K562 (cell line): Measurements from ENCODE around the gene G6PC2. TPM values are rescaled to one million over a fixed set of nuclear protein-coding genes. Genes with fewer than 3 reads are reported as not detected.

Source experiments
- ARID4B ChIP-seq: sonication (generic); formaldehyde crosslinking; IDR thresholded peaks from 2 replicates; pipeline ENCODE4 v1.8.0; 2022; ENCODE audit warnings: mild to moderate bottlenecking, missing genetic modification reagents
- BRD9 ChIP-seq: fragments of 450-650 bp; IDR thresholded peaks from 2 replicates; pipeline ENCODE4 v1.6.1; 2018; ENCODE audit warnings: low read depth; ENCODE audit not compliant: partially characterized antibody
- E2F4 ChIP-seq: sonication (generic); formaldehyde crosslinking; IDR thresholded peaks from 2 replicates; pipeline ENCODE4 v1.8.0; 2022; ENCODE audit warnings: mild to moderate bottlenecking, low read depth, missing genetic modification reagents
- FOXK2 ChIP-seq, 2 experiments: fragments of 450-650 bp; IDR thresholded peaks in 1 of 2; conservative IDR thresholded peaks in 1 of 2; 2 replicates each; pipeline ENCODE4 v1.6.1; 2016; ENCODE audit warnings: low read depth in 2 of 2, mild to moderate bottlenecking in 1 of 2
- MAFK ChIP-seq: IDR thresholded peaks from 2 replicates; pipeline ENCODE4 v1.6.1; 2011; ENCODE audit warnings: low read length, improper control_type of control experiment
- RAD21 ChIP-seq, 2 experiments: fragments of 250-450 bp in 1 of 2; fragments of 450-650 bp in 1 of 2; sonication (Bioruptor Pico) in 1 of 2; formaldehyde crosslinking in 1 of 2; IDR thresholded peaks in 1 of 2; conservative IDR thresholded peaks in 1 of 2; 2 replicates each; pipeline versions ENCODE4 v1.4.0 to v1.8.0; 2020 to 2022; ENCODE audit warnings: mild to moderate bottlenecking in 2 of 2, moderate library complexity in 1 of 2
- RBM34 ChIP-seq: fragments of 200-400 bp; formaldehyde crosslinking; IDR thresholded peaks from 2 replicates; pipeline ENCODE4 v1.6.1; 2018; ENCODE audit warnings: low read length, borderline replicate concordance; ENCODE audit not compliant: insufficient read depth
- TAF7 ChIP-seq: fragments of 450-650 bp; IDR thresholded peaks from 2 replicates; pipeline ENCODE4 v1.6.1; 2016; ENCODE audit warnings: missing genetic modification characterization, missing compliant biosample characterization
- TBP ChIP-seq: optimal IDR thresholded peaks from 2 replicates; pipeline ENCODE3; 2011; ENCODE audit warnings: low read depth, low read length, improper control_type of control experiment
- ZBED1 ChIP-seq: IDR thresholded peaks from 2 replicates; pipeline ENCODE4 v1.6.1; 2014
- ZNF449 ChIP-seq: fragments of 250-450 bp; sonication (Bioruptor Pico); IDR thresholded peaks from 2 replicates; pipeline ENCODE4 v1.8.0; 2022; ENCODE audit warnings: moderate library complexity, mild to moderate bottlenecking, inconsistent platforms
- ZNF57 ChIP-seq: fragments of 450-650 bp; formaldehyde crosslinking; IDR thresholded peaks from 2 replicates; pipeline ENCODE4 v1.4.0; 2020; ENCODE audit warnings: mild to moderate bottlenecking, moderate library complexity
- polyA plus RNA-seq, 8 experiments: library from polyadenylated mRNA; depleted of rRNA in 4 of 8; stranded (reverse) in 5 of 8; unstranded in 3 of 8; fragments of >200 nt; fragmentation: Nextera tagmentation in 2 of 8; fragmentation: Illumina TruSeq in 1 of 8; extraction: Ambion mirVana in 2 of 8; extraction: Trizol in 1 of 8; gene quantifications; 2 replicates each; pipeline versions ENCODE4 v1.2.1 to v1.2.3, GENCODE V29; 2011 to 2014; ENCODE audit warnings: inconsistent platforms in 1 of 8, missing spikeins in 1 of 8
- total RNA-seq, 7 experiments: library from RNA; depleted of rRNA in 6 of 7; stranded (reverse); fragments of >200 nt in 6 of 7; fragmentation: Illumina TruSeq in 2 of 7; extraction: Trizol in 2 of 7; gene quantifications; 2 replicates each; pipeline versions ENCODE4 v1.2.1 to v1.2.3, GENCODE V29; 2011 to 2021; ENCODE audit warnings: low replicate concordance in 1 of 7
- TF ChIP-seq, protein P1 (sequence below): IDR thresholded peaks from 2 replicates; pipeline ENCODE4 v1.6.1; 2016; ENCODE audit warnings: missing genetic modification characterization, missing compliant biosample characterization
- TF ChIP-seq, protein P2 (sequence below): sonication (generic); formaldehyde crosslinking; IDR thresholded peaks from 2 replicates; pipeline ENCODE4 v1.8.1; 2022; ENCODE audit warnings: missing genetic modification reagents
- TF ChIP-seq, protein P3 (sequence below): IDR thresholded peaks from 2 replicates; pipeline ENCODE4 v1.6.1; 2012; ENCODE audit warnings: low read depth, low read length, improper control_type of control experiment, borderline replicate concordance

The G6PC2 gene
- total and polyA plus RNA-seq, 9 of the 15 experiments (the other 6 are each of a cell fraction or from before 2014, with no cell fraction given) = 0.03 to 0.15 TPM; not detected in 7

DNA sequence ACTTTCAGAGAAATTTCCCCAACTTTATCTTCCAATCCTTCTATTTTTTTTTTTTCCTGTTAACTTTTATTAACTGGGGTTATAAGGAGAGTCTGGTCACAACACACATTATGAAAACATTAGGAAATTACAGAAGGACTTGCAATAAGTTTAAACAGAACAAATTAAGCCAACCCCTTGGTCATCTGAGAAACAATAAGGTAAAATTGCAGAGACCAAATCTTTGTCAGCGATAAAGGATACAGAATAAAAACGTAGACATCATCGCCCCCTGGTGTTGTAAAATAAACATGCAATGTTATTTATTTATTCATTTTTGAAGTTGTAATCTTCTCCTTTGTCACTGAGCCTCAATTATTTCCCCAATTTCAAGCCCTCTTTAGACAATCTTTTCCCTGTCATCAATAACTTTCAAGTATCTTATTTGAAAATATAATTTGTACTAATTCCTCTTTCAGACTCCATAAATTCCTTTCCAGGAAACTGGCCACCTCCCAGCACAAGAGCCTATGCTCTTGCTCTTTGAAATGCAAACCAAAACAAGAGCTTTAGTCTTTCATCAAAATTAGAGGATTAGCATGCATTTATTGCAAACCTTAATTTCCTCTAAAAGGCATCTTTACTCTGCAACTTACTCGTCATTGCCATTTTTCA is 19.5 kb downstream of the G6PC2 start (continued):
- TF ChIP-seq E2F4 (CRISPR knock-in tag) (no peak), RBM34 (no peak), ARID4B (CRISPR knock-in tag) (no peak), BRD9 (peak; percentile 69), ZBED1 (no peak), RAD21 (CRISPR knock-in tag; conservative IDR thresholded peaks at IDR 0.05 in 1 of 2, IDR thresholded peaks at IDR 0.05 in 1 of 2) (peak; percentile 95 to 98), TBP (no peak), ZNF57 (no peak), FOXK2 (conservative IDR thresholded peaks at IDR 0.05 in 1 of 2, IDR thresholded peaks at IDR 0.05 in 1 of 2; ENCODE audit: low read depth in 2 of 2) (0 out of 4 replicates have a peak, but pooled peaks have one; percentile 30 to 71), MAFK (no peak), TAF7 (tag) (no peak), ZNF449 (no peak)
- TF ChIP-seq, protein P1, sequence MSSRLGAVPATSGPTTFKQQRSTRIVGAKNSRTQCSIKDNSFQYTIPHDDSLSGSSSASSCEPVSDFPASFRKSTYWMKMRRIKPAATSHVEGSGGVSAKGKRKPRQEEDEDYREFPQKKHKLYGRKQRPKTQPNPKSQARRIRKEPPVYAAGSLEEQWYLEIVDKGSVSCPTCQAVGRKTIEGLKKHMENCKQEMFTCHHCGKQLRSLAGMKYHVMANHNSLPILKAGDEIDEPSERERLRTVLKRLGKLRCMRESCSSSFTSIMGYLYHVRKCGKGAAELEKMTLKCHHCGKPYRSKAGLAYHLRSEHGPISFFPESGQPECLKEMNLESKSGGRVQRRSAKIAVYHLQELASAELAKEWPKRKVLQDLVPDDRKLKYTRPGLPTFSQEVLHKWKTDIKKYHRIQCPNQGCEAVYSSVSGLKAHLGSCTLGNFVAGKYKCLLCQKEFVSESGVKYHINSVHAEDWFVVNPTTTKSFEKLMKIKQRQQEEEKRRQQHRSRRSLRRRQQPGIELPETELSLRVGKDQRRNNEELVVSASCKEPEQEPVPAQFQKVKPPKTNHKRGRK (tag) = 0 out of 2 replicates have a peak, but pooled peaks have one; percentile 29
- TF ChIP-seq, protein P2, sequence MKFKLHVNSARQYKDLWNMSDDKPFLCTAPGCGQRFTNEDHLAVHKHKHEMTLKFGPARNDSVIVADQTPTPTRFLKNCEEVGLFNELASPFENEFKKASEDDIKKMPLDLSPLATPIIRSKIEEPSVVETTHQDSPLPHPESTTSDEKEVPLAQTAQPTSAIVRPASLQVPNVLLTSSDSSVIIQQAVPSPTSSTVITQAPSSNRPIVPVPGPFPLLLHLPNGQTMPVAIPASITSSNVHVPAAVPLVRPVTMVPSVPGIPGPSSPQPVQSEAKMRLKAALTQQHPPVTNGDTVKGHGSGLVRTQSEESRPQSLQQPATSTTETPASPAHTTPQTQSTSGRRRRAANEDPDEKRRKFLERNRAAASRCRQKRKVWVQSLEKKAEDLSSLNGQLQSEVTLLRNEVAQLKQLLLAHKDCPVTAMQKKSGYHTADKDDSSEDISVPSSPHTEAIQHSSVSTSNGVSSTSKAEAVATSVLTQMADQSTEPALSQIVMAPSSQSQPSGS = no peak
- TF ChIP-seq, protein P3, sequence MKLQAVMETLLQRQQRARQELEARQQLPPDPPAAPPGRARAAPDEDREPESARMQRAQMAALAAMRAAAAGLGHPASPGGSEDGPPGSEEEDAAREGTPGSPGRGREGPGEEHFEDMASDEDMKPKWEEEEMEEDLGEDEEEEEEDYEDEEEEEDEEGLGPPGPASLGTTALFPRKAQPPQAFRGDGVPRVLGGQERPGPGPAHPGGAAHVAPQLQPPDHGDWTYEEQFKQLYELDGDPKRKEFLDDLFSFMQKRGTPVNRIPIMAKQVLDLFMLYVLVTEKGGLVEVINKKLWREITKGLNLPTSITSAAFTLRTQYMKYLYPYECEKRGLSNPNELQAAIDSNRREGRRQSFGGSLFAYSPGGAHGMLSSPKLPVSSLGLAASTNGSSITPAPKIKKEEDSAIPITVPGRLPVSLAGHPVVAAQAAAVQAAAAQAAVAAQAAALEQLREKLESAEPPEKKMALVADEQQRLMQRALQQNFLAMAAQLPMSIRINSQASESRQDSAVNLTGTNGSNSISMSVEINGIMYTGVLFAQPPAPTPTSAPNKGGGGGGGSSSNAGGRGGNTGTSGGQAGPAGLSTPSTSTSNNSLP = peak; percentile 80; the same call in 1 of the 2 replicates
